ENCODE measurements around the gene A2M. TPM values are rescaled to one million over a fixed set of nuclear protein-coding genes. Genes with fewer than 3 reads are reported as not detected.

Gene A2M
- total RNA-seq, 1 donor from 2014 or later = 1.4 TPM

- H3K27me3 Mint-ChIP-seq (ENCODE audit: unreplicated experiment) = no peaks in the 10 kb centered on the region
- H3K9me3 Mint-ChIP-seq (ENCODE audit: unreplicated experiment) = no peaks in the 10 kb centered on the region
- no peak for TF ChIP-seq CTCF (IDR thresholded peaks at IDR 0.05; ENCODE audit: unreplicated experiment)
- no peaks in the 10 kb centered on the region for H3K36me3 Mint-ChIP-seq (ENCODE audit: low read depth, unreplicated experiment)
- H3K27ac Mint-ChIP-seq (ENCODE audit: unreplicated experiment) = no peak overlapping the region
- no peak for DNase-seq (ENCODE audit: low spot score)
- peaks cover 16% of the 10 kb centered on the region for H3K4me1 Mint-ChIP-seq (ENCODE audit: unreplicated experiment)
- H3K4me3 Mint-ChIP-seq (ENCODE audit: unreplicated experiment) = no peak overlapping the region
Observed at GRCh38 chr12:9113987-9114309, 1.8 kb downstream of the A2M start.

- Mint-ChIP-seq H3K4me1 (ENCODE audit: unreplicated experiment) (peaks cover 16% of the 10 kb centered on the region), H3K27me3 (ENCODE audit: unreplicated experiment) (no peaks in the 10 kb centered on the region), H3K4me3 (ENCODE audit: unreplicated experiment) (no peak overlapping the region), H3K36me3 (ENCODE audit: low read depth, unreplicated experiment) (no peaks in the 10 kb centered on the region), H3K27ac (ENCODE audit: unreplicated experiment) (no peak overlapping the region), H3K9me3 (ENCODE audit: unreplicated experiment) (no peaks in the 10 kb centered on the region)
- TF ChIP-seq CTCF (IDR thresholded peaks at IDR 0.05; ENCODE audit: unreplicated experiment) = no peak
- no peak for DNase-seq (ENCODE audit: low spot score)
Observed at GRCh38 chr12:9113296-9113986, 2.3 kb downstream of the A2M start.

- no peak overlapping the region for H3K4me3 Mint-ChIP-seq (ENCODE audit: unreplicated experiment)
- no peak overlapping the region for H3K27ac Mint-ChIP-seq (ENCODE audit: unreplicated experiment)
- H3K9me3 Mint-ChIP-seq (ENCODE audit: unreplicated experiment) = no peaks in the 10 kb centered on the region
- peaks cover 14% of the 10 kb centered on the region for H3K4me1 Mint-ChIP-seq (ENCODE audit: unreplicated experiment)
- H3K36me3 Mint-ChIP-seq (ENCODE audit: low read depth, unreplicated experiment) = no peaks in the 10 kb centered on the region
- no peak for TF ChIP-seq CTCF (IDR thresholded peaks at IDR 0.05; ENCODE audit: unreplicated experiment)
- DNase-seq (ENCODE audit: low spot score) = no peak
- no peaks in the 10 kb centered on the region for H3K27me3 Mint-ChIP-seq (ENCODE audit: unreplicated experiment)
Observed at GRCh38 chr12:9112076-9112853, 3.5 kb downstream of the A2M start.

- no peaks in the 10 kb centered on the region for H3K27me3 Mint-ChIP-seq (ENCODE audit: unreplicated experiment)
Observed at GRCh38 chr12:9111525-9111924, 4.2 kb downstream of the A2M start.

More at GRCh38 chr12:9111525-9111924, 4.2 kb downstream of the A2M start:
- no peak overlapping the region for H3K4me3 Mint-ChIP-seq (ENCODE audit: unreplicated experiment)
- H3K9me3 Mint-ChIP-seq (ENCODE audit: unreplicated experiment) = no peaks in the 10 kb centered on the region
- no peak for TF ChIP-seq CTCF (IDR thresholded peaks at IDR 0.05; ENCODE audit: unreplicated experiment)
- H3K4me1 Mint-ChIP-seq (ENCODE audit: unreplicated experiment) = peaks cover 13% of the 10 kb centered on the region
- H3K36me3 Mint-ChIP-seq (ENCODE audit: low read depth, unreplicated experiment) = no peaks in the 10 kb centered on the region
- DNase-seq (ENCODE audit: low spot score) = no peak
- no peak overlapping the region for H3K27ac Mint-ChIP-seq (ENCODE audit: unreplicated experiment)

Data from endothelial cell (in vitro differentiated cells).